T-cell (primary cell): ENCODE data around the gene MSMB. TPM values are rescaled to one million over a fixed set of nuclear protein-coding genes. Genes with fewer than 3 reads are reported as not detected.

Source experiments
- ATAC-seq, 4 experiments: fragments of 200-7000 bp in 3 of 4; fragments of 150-1000 bp in 1 of 4; cut with Tn5 transposase; replicated peaks in 1 of 4; 1 replicate in 3 of 4; 2 replicates in 1 of 4; pipeline ENCODE4 v1.10.0; 2021; ENCODE audit warnings: moderate library complexity in 3 of 4, mild to moderate bottlenecking in 2 of 4, moderate number of reproducible peaks in 1 of 4
- CTCF ChIA-PET, 2 donors: fragments of 300-600 bp; sonication (Branson Sonifier 250); formaldehyde crosslinking; loops; one replicate each; lab custom pipeline; 2022; ENCODE audit warnings: antibody characterized with exemption in 2 of 2; lab: Charles Lee
- POLR2A ChIA-PET, 2 donors: fragments of 300-600 bp; sonication (Branson Sonifier 250); formaldehyde crosslinking; loops; one replicate each; lab custom pipeline; 2022; ENCODE audit warnings: antibody characterized with exemption in 2 of 2; lab: Charles Lee
- DNase-seq, 35 experiments: peaks; one replicate each; pipeline versions ENCODE4 v3.0.0 to v3.0.0-alpha.2; 2013 to 2023
- H3K27ac ChIP-seq: one replicate; pipeline ENCODE4 v1.5.1; 2013; ENCODE audit warnings: low read length
- H3K27me3 ChIP-seq, 2 experiments: replicated peaks in 1 of 2; 1 replicate in 1 of 2; 2 replicates in 1 of 2; pipeline versions ENCODE4 v1.6.1 to v1.7.0; 2013; ENCODE audit warnings: low read length in 1 of 2, mixed read lengths in 1 of 2; ENCODE audit not compliant: control insufficient read depth in 2 of 2, insufficient read depth in 2 of 2; ENCODE audit errors: extremely low read depth in 1 of 2
- H3K36me3 ChIP-seq, 2 donors: 1 replicate in 1 of 2; 2 replicates in 1 of 2; pipeline versions ENCODE4 v1.6.1 to v1.7.0; 2013; ENCODE audit warnings: low read length in 1 of 2; ENCODE audit not compliant: control insufficient read depth in 2 of 2, insufficient read depth in 1 of 2; ENCODE audit errors: extremely low read depth in 1 of 2
- H3K4me1 ChIP-seq, 2 experiments: 1 replicate in 1 of 2; 2 replicates in 1 of 2; pipeline versions ENCODE4 v1.6.1 to v1.7.0; 2013; ENCODE audit warnings: low read length in 2 of 2, mixed read lengths in 1 of 2; ENCODE audit not compliant: insufficient read depth in 2 of 2, control insufficient read depth in 1 of 2; ENCODE audit errors: extremely low read depth in 1 of 2
- H3K4me3 ChIP-seq, 2 donors: 1 replicate in 1 of 2; 2 replicates in 1 of 2; pipeline versions ENCODE4 v1.5.1 to v1.7.0; 2013; ENCODE audit warnings: mild to moderate bottlenecking in 2 of 2, low read length in 1 of 2, moderate library complexity in 1 of 2; ENCODE audit not compliant: control insufficient read depth in 1 of 2; ENCODE audit errors: extremely low read depth in 1 of 2
- H3K9me3 ChIP-seq: 2 replicates; pipeline ENCODE4 v1.7.0; 2013
- H3K27ac Mint-ChIP-seq, 2 donors: one replicate each; pipeline ENCODE4 v1.8.0; 2020 to 2021; ENCODE audit warnings: mild to moderate bottlenecking in 2 of 2, mixed read lengths in 2 of 2
- H3K27me3 Mint-ChIP-seq, 2 donors: one replicate each; pipeline ENCODE4 v1.8.0; 2021 to 2022; ENCODE audit warnings: mixed read lengths in 2 of 2
- H3K36me3 Mint-ChIP-seq: one replicate; pipeline ENCODE4 v1.8.0; 2021; ENCODE audit warnings: mixed read lengths
- H3K4me1 Mint-ChIP-seq, 3 donors: one replicate each; pipeline ENCODE4 v1.8.0; 2020 to 2022; ENCODE audit warnings: mixed read lengths in 3 of 3, mild to moderate bottlenecking in 1 of 3
- H3K4me3 Mint-ChIP-seq, 3 donors: one replicate each; pipeline ENCODE4 v1.8.0; 2020 to 2022; ENCODE audit warnings: mild to moderate bottlenecking in 3 of 3, mixed read lengths in 3 of 3, moderate library complexity in 3 of 3
- H3K9me3 Mint-ChIP-seq, 3 donors: one replicate each; pipeline ENCODE4 v1.8.0; 2020 to 2022; ENCODE audit warnings: mixed read lengths in 3 of 3
- WGBS: methylation state at CpG from one replicate; pipeline ENCODE4 v1.1.5; 2013; ENCODE audit warnings: missing lambda C conversion rate; ENCODE audit not compliant: insufficient coverage; 5-methylcytosine and 5-hydroxymethylcytosine counted together
- total RNA-seq, 35 experiments: library from RNA in 6 of 35; stranded (reverse) in 6 of 35; fragments of 120-200 nt in 1 of 35; gene quantifications; one replicate each; pipeline versions ENCODE4 v1.2.1 to v1.2.4 and lab custom pipeline; 2013 to 2026

MSMB gene
- total RNA-seq, 5 donors from 2014 or later (not counting 1 experiment from before 2014, with no cell fraction given): not detected

- peaks cover 37 to 39% of the 10 kb centered on the region in 2 experiments for H3K4me1 ChIP-seq
- POLR2A ChIA-PET: no interaction called here
Measured at GRCh38 chr10:46030091-46030937, 15.8 kb downstream of the MSMB start, which contains the start of gene NCOA4. NCOA4 (minus strand) TSS chr10:46030623; CDS start chr10:46016680, 13,943 bp downstream.

GRCh38 chr10:46029461-46030030 is 16.5 kb downstream of the MSMB start:
- no peaks in the 10 kb centered on the region for H3K27me3 ChIP-seq
- POLR2A ChIA-PET: interaction anchor here in 1 of 2 donors (0.6 kb wide), 1 partner anchor 13 kb away, joined by 3 read pairs; no protein-coding TSS in a partner anchor
- H3K27me3 Mint-ChIP-seq: no peaks in the 10 kb centered on the region
- peak overlapping the region; percentile 83 for H3K27ac ChIP-seq
- WGBS: 29% methylated on average over 2 of the region's 6 CpGs
- no peak for ATAC-seq
- CTCF ChIA-PET: interaction anchor here (0.6 to 2.7 kb wide), 8 partner anchors 8 to 779 kb away, joined by 3 to 13 read pairs (median 6); no protein-coding TSS in a partner anchor
- peak overlapping the region; percentile 97 to 98 (median 98) for H3K4me3 Mint-ChIP-seq
- H3K27ac Mint-ChIP-seq: peak overlapping the region; percentile 98
- peaks cover 58 to 62% (median 60%) of the 10 kb centered on the region in 3 donors for H3K4me1 Mint-ChIP-seq
- H3K9me3 Mint-ChIP-seq: no peaks in the 10 kb centered on the region
- H3K9me3 ChIP-seq: no peaks in the 10 kb centered on the region
- H3K36me3 ChIP-seq: peaks cover 0 to 17% of the 10 kb centered on the region in 2 donors
- DNase-seq: peak in 1 of 35 experiments; percentile 15
- peaks cover 3% of the 10 kb centered on the region for H3K36me3 Mint-ChIP-seq
- H3K4me3 ChIP-seq: peak overlapping the region; percentile 75 to 90
- peaks cover 40 to 45% of the 10 kb centered on the region in 2 experiments for H3K4me1 ChIP-seq

More at GRCh38 chr10:46030091-46030937, 15.8 kb downstream of the MSMB start, which contains the start of gene NCOA4:
- peak within 1 kb of the TSS; percentile 97 to 98 (median 98) for H3K4me3 Mint-ChIP-seq
- peaks cover 3% of the 10 kb centered on the region for H3K36me3 Mint-ChIP-seq
- Histone ChIP-seq H3K9me3 (no peaks in the 10 kb centered on the region), H3K27me3 (no peaks in the 10 kb centered on the region), H3K27ac (peak within 1 kb of the TSS; percentile 83), H3K36me3 (peaks cover 0 to 17% of the 10 kb centered on the region in 2 donors), H3K4me3 (peak within 1 kb of the TSS; percentile 75 to 90)
- peak; percentile 97 to 98 (median 97) for ATAC-seq
- CTCF ChIA-PET: interaction anchor here (1.0 to 2.7 kb wide), 5 partner anchors 9 to 780 kb away, joined by 3 to 13 read pairs (median 6); no protein-coding TSS in a partner anchor
- peak within 1 kb of the TSS; percentile 98 for H3K27ac Mint-ChIP-seq
- peak; percentile 85 to 99 (median 94) for DNase-seq
- no peaks in the 10 kb centered on the region for H3K27me3 Mint-ChIP-seq
- under 1% methylated on average over 54 of the region's 59 CpGs for WGBS
- H3K4me1 Mint-ChIP-seq: peaks cover 50 to 54% (median 53%) of the 10 kb centered on the region in 3 donors
- H3K9me3 Mint-ChIP-seq: no peaks in the 10 kb centered on the region

GRCh38 chr10:46028584-46029460 is 17.2 kb downstream of the MSMB start:
- peak overlapping the region; percentile 75 to 90 for H3K4me3 ChIP-seq
- WGBS: 20% methylated on average over 1 of the region's 6 CpGs
- peaks cover 44 to 45% of the 10 kb centered on the region in 2 experiments for H3K4me1 ChIP-seq
- ChIA-PET CTCF (interaction anchor here (0.6 to 2.7 kb wide), 11 partner anchors 8 to 778 kb away, joined by 3 to 13 read pairs (median 4); no protein-coding TSS in a partner anchor), POLR2A (interaction anchor here (0.5 to 0.6 kb wide), 4 partner anchors 12 to 1192 kb away, joined by 3 to 4 read pairs (median 4); no protein-coding TSS in a partner anchor)
- no peaks in the 10 kb centered on the region for H3K9me3 ChIP-seq
- peaks cover 0 to 17% of the 10 kb centered on the region in 2 donors for H3K36me3 ChIP-seq
- Mint-ChIP-seq H3K27me3 (no peaks in the 10 kb centered on the region), H3K36me3 (peaks cover 3% of the 10 kb centered on the region), H3K4me1 (peaks cover 65 to 69% (median 67%) of the 10 kb centered on the region in 3 donors), H3K9me3 (no peaks in the 10 kb centered on the region), H3K4me3 (peak overlapping the region; percentile 97 to 98 (median 98)), H3K27ac (peak overlapping the region; percentile 98)
- no peaks in the 10 kb centered on the region for H3K27me3 ChIP-seq
- DNase-seq (peak in 23 of 35 experiments; percentile 11 to 72 (median 23)), ATAC-seq (peak in 2 of 4 experiments; percentile 19 to 23)
- H3K27ac ChIP-seq: peak overlapping the region; percentile 83

GRCh38 chr10:46026106-46026505 is 20.0 kb downstream of the MSMB start:
- no peaks in the 10 kb centered on the region for H3K27me3 Mint-ChIP-seq
- ChIA-PET CTCF (interaction anchor here in 1 of 2 donors (0.6 to 1.1 kb wide), 2 partner anchors 19 to 80 kb away, joined by 3 to 6 read pairs; no protein-coding TSS in a partner anchor), POLR2A (no interaction called here)
- DNase-seq (no peak), ATAC-seq (no peak)
- H3K9me3 Mint-ChIP-seq: no peaks in the 10 kb centered on the region
- H3K4me1 ChIP-seq: peaks cover 49 to 57% of the 10 kb centered on the region in 2 experiments
- no peaks in the 10 kb centered on the region for H3K9me3 ChIP-seq
- peak overlapping the region in 1 of 2 donors; percentile 41 for H3K27ac Mint-ChIP-seq
- H3K36me3 Mint-ChIP-seq: peaks cover 3% of the 10 kb centered on the region
- peaks cover 0 to 17% of the 10 kb centered on the region in 2 donors for H3K36me3 ChIP-seq
- no peak overlapping the region for H3K27ac ChIP-seq
- H3K27me3 ChIP-seq: no peaks in the 10 kb centered on the region
- H3K4me3 ChIP-seq: no peak overlapping the region
- peaks cover 83 to 88% (median 87%) of the 10 kb centered on the region in 3 donors for H3K4me1 Mint-ChIP-seq
- no peak overlapping the region for H3K4me3 Mint-ChIP-seq

GRCh38 chr10:46025406-46025805 is 20.7 kb downstream of the MSMB start:
- Histone ChIP-seq H3K36me3 (peaks cover 0 to 17% of the 10 kb centered on the region in 2 donors), H3K27me3 (no peaks in the 10 kb centered on the region), H3K4me3 (no peak overlapping the region), H3K27ac (no peak overlapping the region), H3K9me3 (no peaks in the 10 kb centered on the region), H3K4me1 (peaks cover 50 to 51% of the 10 kb centered on the region in 2 experiments)
- no peak for ATAC-seq
- Mint-ChIP-seq H3K27me3 (no peaks in the 10 kb centered on the region), H3K36me3 (peaks cover 3% of the 10 kb centered on the region), H3K27ac (peak overlapping the region; percentile 41 to 50), H3K9me3 (no peaks in the 10 kb centered on the region), H3K4me3 (peak overlapping the region in 1 of 3 donors; percentile 88), H3K4me1 (peaks cover 86 to 90% (median 89%) of the 10 kb centered on the region in 3 donors)
- ChIA-PET CTCF (interaction anchor here (0.5 to 1.9 kb wide), 4 partner anchors 52 to 530 kb away, joined by 3 to 5 read pairs (median 4); no protein-coding TSS in a partner anchor), POLR2A (no interaction called here)
- DNase-seq: no peak
- WGBS: no CpG with 5 or more reads among the region's 2 CpGs
